HepG2 (cell line): ENCODE results near the gene PRR36. TPM values are rescaled to one million over a fixed set of nuclear protein-coding genes. Genes with fewer than 3 reads are reported as not detected.

Experiments
- DNMT1 ChIP-seq: sonication (generic); formaldehyde crosslinking; IDR thresholded peaks from 2 replicates; pipeline ENCODE4 v1.5.1; 2020; ENCODE audit warnings: mild to moderate bottlenecking, missing genetic modification reagents
- FOXC1 ChIP-seq: sonication (generic); formaldehyde crosslinking; IDR thresholded peaks from 2 replicates; pipeline ENCODE4 v1.8.0; 2022; ENCODE audit warnings: mild to moderate bottlenecking, missing genetic modification reagents, borderline replicate concordance
- IKZF4 ChIP-seq: sonication (generic); formaldehyde crosslinking; IDR thresholded peaks from 2 replicates; pipeline ENCODE4 v1.5.1; 2020; ENCODE audit warnings: borderline replicate concordance, mild to moderate bottlenecking, low read depth, missing genetic modification reagents; ENCODE audit errors: not compliant biosample characterization
- NAIF1 ChIP-seq: sonication (generic); formaldehyde crosslinking; IDR thresholded peaks from 2 replicates; pipeline ENCODE4 v1.5.0; 2020; ENCODE audit warnings: mild to moderate bottlenecking, missing genetic modification reagents, borderline replicate concordance
- PCBP2 ChIP-seq: fragments of 200-400 bp; formaldehyde crosslinking; optimal IDR thresholded peaks from 2 replicates; pipeline ENCODE3; 2018; ENCODE audit warnings: low read length, low read depth; ENCODE audit not compliant: poor library complexity, severe bottlenecking
- PHB2 ChIP-seq: fragments of 450-650 bp; IDR thresholded peaks from 2 replicates; pipeline ENCODE4 v1.6.1; 2018; ENCODE audit not compliant: partially characterized antibody
- PPARG ChIP-seq: conservative IDR thresholded peaks from 2 replicates; pipeline ENCODE4 v1.6.1; 2016; ENCODE audit warnings: missing biosample characterization, missing genetic modification reagents
- ZNF263 ChIP-seq: sonication (generic); formaldehyde crosslinking; IDR thresholded peaks from 2 replicates; pipeline ENCODE4 v1.4.0; 2020; ENCODE audit warnings: missing genetic modification reagents
- ZNF775 ChIP-seq: sonication (generic); formaldehyde crosslinking; IDR thresholded peaks from 2 replicates; pipeline ENCODE4 v1.4.0; 2020; ENCODE audit warnings: missing genetic modification reagents, mild to moderate bottlenecking, moderate library complexity, borderline replicate concordance
- ZSCAN21 ChIP-seq: sonication (generic); formaldehyde crosslinking; IDR thresholded peaks from 2 replicates; pipeline ENCODE4 v1.8.0; 2022; ENCODE audit warnings: mild to moderate bottlenecking, missing genetic modification reagents, moderate library complexity, borderline replicate concordance
- polyA plus RNA-seq, 8 experiments: library from polyadenylated mRNA; depleted of rRNA in 3 of 8; stranded (reverse) in 7 of 8; unstranded in 1 of 8; fragments of >200 nt; fragmentation: Illumina TruSeq in 4 of 8; extraction: Trizol in 4 of 8; gene quantifications; 2 replicates each; pipeline versions ENCODE4 v1.2.1 to v1.2.3, GENCODE V29; 2011 to 2016; ENCODE audit warnings: low read depth in 4 of 8, missing spikeins in 1 of 8, mixed read lengths in 1 of 8; ENCODE audit not compliant: insufficient read depth in 1 of 8
- total RNA-seq, 5 experiments: library from RNA; depleted of rRNA; stranded (reverse); fragments of >200 nt; fragmentation: Illumina TruSeq; extraction: Trizol; gene quantifications; 2 replicates each; pipeline ENCODE4 v1.2.3, GENCODE V29; 2016; ENCODE audit warnings: low read depth in 1 of 5
- TF ChIP-seq, protein P1 (sequence below), 2 experiments: sonication (generic) in 1 of 2; formaldehyde crosslinking in 1 of 2; IDR thresholded peaks; 2 replicates each; pipeline versions ENCODE4 v1.4.0 to v1.6.1; 2016 to 2020; ENCODE audit warnings: borderline replicate concordance in 1 of 2, low read depth in 1 of 2, mild to moderate bottlenecking in 1 of 2, missing genetic modification reagents in 1 of 2
- TF ChIP-seq, protein P2 (sequence below): IDR thresholded peaks from 2 replicates; pipeline ENCODE4 v1.6.1; 2016; ENCODE audit warnings: low read depth, control low read depth
- TF ChIP-seq, protein P3 (sequence below): sonication (generic); formaldehyde crosslinking; IDR thresholded peaks from 2 replicates; pipeline ENCODE4 v1.5.1; 2020; ENCODE audit warnings: missing genetic modification reagents, mild to moderate bottlenecking, borderline replicate concordance
- TF ChIP-seq, protein P4 (sequence below): sonication (generic); formaldehyde crosslinking; conservative IDR thresholded peaks from 2 replicates; pipeline ENCODE4 v1.4.0; 2020; ENCODE audit warnings: missing genetic modification reagents

The PRR36 gene
- total and polyA plus RNA-seq, 2 of the 13 experiments (the other 11 are each of a cell fraction or from before 2014, with no cell fraction given): 0.07 to 0.17 TPM

DNA sequence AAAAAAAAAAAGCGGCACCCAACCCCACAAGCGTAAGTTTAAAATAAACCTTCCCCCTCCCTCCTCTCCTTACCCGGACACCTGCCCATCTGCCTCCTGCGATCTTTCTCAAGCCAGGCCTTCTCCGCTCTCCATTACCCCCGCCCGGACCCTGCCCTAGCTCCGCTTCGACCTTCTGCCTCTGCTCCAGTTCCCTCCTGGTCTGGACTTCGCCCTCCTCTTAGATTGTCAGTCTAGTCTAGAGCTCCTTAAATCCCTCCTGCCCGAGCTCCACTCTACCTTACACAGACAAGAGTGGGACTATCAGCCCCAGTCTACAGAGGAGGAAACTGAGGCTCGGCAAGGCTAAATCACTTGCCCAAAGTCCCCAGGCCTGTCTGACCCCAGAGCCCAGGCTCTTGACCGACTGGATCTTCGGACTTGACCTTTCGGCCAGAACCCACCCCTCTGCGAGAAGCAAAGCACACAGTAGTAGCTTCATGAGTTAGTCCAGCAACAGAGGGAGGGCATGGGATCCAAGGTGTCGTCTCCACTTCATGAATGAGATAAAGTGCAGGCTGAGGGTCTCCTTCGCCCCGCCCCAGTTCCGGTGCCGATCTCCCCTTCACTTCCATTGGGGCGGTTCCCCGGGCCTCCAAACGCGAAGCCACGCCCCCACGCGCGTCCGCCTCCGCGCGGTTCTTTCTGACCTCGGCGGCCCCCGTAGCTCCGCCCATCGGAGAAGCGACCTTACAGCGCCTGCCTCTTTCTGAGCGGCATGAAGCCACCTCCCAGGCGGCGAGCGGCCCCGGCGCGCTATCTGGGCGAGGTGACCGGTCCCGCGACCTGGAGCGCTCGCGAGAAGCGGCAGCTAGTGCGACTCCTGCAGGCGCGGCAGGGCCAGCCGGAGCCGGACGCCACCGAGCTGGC lies 45.7 kb upstream of the PRR36 start, which contains the start of gene SNAPC2 (continued):
- 0 out of 2 replicates have a peak, but pooled peaks have one; percentile 33 for TF ChIP-seq DNMT1 (CRISPR knock-in tag)
- TF ChIP-seq, protein P1, sequence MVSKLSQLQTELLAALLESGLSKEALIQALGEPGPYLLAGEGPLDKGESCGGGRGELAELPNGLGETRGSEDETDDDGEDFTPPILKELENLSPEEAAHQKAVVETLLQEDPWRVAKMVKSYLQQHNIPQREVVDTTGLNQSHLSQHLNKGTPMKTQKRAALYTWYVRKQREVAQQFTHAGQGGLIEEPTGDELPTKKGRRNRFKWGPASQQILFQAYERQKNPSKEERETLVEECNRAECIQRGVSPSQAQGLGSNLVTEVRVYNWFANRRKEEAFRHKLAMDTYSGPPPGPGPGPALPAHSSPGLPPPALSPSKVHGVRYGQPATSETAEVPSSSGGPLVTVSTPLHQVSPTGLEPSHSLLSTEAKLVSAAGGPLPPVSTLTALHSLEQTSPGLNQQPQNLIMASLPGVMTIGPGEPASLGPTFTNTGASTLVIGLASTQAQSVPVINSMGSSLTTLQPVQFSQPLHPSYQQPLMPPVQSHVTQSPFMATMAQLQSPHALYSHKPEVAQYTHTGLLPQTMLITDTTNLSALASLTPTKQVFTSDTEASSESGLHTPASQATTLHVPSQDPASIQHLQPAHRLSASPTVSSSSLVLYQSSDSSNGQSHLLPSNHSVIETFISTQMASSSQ (IDR thresholded peaks at IDR 0.05; ENCODE audit: low read depth): no peak
- TF ChIP-seq, protein P1 (CRISPR knock-in tag; IDR thresholded peaks at IDR 0.05; ENCODE audit: borderline replicate concordance): peak; percentile 49; the same call in 1 of the 2 replicates
- TF ChIP-seq PCBP2: no peak
- TF ChIP-seq IKZF4 (CRISPR knock-in tag): peak; percentile 50
- TF ChIP-seq, protein P2, sequence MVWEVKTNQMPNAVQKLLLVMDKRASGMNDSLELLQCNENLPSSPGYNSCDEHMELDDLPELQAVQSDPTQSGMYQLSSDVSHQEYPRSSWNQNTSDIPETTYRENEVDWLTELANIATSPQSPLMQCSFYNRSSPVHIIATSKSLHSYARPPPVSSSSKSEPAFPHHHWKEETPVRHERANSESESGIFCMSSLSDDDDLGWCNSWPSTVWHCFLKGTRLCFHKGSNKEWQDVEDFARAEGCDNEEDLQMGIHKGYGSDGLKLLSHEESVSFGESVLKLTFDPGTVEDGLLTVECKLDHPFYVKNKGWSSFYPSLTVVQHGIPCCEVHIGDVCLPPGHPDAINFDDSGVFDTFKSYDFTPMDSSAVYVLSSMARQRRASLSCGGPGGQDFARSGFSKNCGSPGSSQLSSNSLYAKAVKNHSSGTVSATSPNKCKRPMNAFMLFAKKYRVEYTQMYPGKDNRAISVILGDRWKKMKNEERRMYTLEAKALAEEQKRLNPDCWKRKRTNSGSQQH (CRISPR knock-in tag): peak; percentile 66; the same call in 1 of the 2 replicates
- no peak for TF ChIP-seq NAIF1 (CRISPR knock-in tag)
- TF ChIP-seq, protein P3, sequence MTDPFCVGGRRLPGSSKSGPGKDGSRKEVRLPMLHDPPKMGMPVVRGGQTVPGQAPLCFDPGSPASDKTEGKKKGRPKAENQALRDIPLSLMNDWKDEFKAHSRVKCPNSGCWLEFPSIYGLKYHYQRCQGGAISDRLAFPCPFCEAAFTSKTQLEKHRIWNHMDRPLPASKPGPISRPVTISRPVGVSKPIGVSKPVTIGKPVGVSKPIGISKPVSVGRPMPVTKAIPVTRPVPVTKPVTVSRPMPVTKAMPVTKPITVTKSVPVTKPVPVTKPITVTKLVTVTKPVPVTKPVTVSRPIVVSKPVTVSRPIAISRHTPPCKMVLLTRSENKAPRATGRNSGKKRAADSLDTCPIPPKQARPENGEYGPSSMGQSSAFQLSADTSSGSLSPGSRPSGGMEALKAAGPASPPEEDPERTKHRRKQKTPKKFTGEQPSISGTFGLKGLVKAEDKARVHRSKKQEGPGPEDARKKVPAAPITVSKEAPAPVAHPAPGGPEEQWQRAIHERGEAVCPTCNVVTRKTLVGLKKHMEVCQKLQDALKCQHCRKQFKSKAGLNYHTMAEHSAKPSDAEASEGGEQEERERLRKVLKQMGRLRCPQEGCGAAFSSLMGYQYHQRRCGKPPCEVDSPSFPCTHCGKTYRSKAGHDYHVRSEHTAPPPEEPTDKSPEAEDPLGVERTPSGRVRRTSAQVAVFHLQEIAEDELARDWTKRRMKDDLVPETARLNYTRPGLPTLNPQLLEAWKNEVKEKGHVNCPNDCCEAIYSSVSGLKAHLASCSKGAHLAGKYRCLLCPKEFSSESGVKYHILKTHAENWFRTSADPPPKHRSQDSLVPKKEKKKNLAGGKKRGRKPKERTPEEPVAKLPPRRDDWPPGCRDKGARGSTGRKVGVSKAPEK: no peak
- TF ChIP-seq, protein P4, sequence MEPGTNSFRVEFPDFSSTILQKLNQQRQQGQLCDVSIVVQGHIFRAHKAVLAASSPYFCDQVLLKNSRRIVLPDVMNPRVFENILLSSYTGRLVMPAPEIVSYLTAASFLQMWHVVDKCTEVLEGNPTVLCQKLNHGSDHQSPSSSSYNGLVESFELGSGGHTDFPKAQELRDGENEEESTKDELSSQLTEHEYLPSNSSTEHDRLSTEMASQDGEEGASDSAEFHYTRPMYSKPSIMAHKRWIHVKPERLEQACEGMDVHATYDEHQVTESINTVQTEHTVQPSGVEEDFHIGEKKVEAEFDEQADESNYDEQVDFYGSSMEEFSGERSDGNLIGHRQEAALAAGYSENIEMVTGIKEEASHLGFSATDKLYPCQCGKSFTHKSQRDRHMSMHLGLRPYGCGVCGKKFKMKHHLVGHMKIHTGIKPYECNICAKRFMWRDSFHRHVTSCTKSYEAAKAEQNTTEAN (CRISPR knock-in tag): peak; percentile 35; the same call in 1 of the 2 replicates
- no peak for TF ChIP-seq ZNF775 (CRISPR knock-in tag)
- TF ChIP-seq PPARG: 0 out of 2 replicates have a peak, but pooled peaks have one; percentile 39
- TF ChIP-seq ZSCAN21: peak; percentile 75
- 0 out of 2 replicates have a peak, but pooled peaks have one; percentile 39 for TF ChIP-seq FOXC1 (CRISPR knock-in tag)
- peak; percentile 43; the same call in 1 of the 2 replicates for TF ChIP-seq ZNF263 (CRISPR knock-in tag)
- no peak for TF ChIP-seq PHB2
